Right lobe of liver (tissue), 4 donors: Measurements from ENCODE around the gene GSKIP.

Source experiments
- CTCF ChIP-seq, 4 donors: fragments of 200-600 bp in 3 of 4; fragments of 450-650 bp in 1 of 4; IDR thresholded peaks; one replicate each; pipeline versions ENCODE4 v1.5.1 to v1.8.0; 2016 to 2022; ENCODE audit warnings: antibody characterized with exemption in 4 of 4, mild to moderate bottlenecking in 2 of 4
- POLR2A ChIP-seq: fragments of 450-650 bp; IDR thresholded peaks from one replicate; pipeline ENCODE4 v1.6.1; 2017; ENCODE audit warnings: antibody characterized with exemption, mild to moderate bottlenecking
- donor health status: DM: no; HTN: no; CAD: no.
- donor health status: DM: no; HTN: no; CAD: no.
- donor health status: DM: no; HTN: yes; CAD: no.

- no peak for TF ChIP-seq CTCF (IDR thresholded peaks at IDR 0.05)
- no peak for TF ChIP-seq POLR2A
Observed at GRCh38 chr14:96398432-96398831, 35.1 kb downstream of the GSKIP start.
